Activated naive CD8-positive, alpha-beta T cell (primary cell): ENCODE results near the gene DACT3.
A peak's percentile ranks its signal among the peaks of the same experiment; 100 is the strongest.

Experiments
- H3K27ac Mint-ChIP-seq: one replicate; pipeline ENCODE4 v1.8.0; 2021; ENCODE audit warnings: mixed read lengths
- H3K27me3 Mint-ChIP-seq: one replicate; pipeline ENCODE4 v1.8.0; 2021; ENCODE audit warnings: mixed read lengths
- H3K36me3 Mint-ChIP-seq: one replicate; pipeline ENCODE4 v1.8.0; 2021; ENCODE audit warnings: mixed read lengths
- H3K4me1 Mint-ChIP-seq: one replicate; pipeline ENCODE4 v1.8.0; 2021; ENCODE audit warnings: low read depth, mixed read lengths
- H3K4me3 Mint-ChIP-seq: one replicate; pipeline ENCODE4 v1.8.0; 2021; ENCODE audit warnings: mild to moderate bottlenecking, mixed read lengths
- H3K9me3 Mint-ChIP-seq: one replicate; pipeline ENCODE4 v1.8.0; 2021; ENCODE audit warnings: low read depth, mixed read lengths

The DACT3 gene

DNA sequence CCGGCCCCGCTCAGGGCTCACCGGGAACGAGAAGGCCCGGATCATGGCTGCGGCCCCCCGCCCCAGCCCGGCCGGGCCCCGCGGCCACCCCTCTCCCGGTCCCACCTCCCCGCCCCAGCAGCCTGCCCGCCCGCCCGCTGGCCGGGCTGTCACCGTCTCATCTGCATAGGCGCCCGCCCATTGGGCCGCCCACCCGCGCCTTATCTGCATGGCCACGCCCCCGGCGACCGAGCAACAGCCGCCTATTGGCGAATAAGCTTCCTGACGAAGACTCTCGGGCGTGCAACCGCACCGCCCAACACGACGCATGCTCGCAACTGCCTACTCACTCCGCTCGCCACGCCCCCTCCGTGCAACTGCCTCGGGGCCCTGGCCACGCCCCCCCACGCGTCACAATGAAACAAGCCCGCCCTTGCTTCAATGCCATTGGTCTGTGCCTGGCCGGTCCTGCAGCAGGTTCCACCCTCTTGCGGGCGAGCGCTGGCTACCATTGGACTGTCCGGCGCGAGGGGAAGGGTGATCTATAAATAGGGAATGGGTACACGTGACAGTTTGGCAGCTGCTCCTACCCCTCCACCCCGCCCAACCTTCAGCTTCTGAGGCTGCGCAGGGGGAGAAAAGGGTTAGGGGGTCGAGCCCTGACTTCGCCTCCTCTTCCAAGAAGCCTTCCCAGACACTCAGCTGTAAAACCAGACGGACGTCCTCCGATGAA lies at the start of gene DACT3:
DACT3 (minus strand) TSS at position 163 of the 712 bp plus-strand sequence; CDS start at position 45, 118 bp downstream.
- H3K27ac Mint-ChIP-seq: peak within 1 kb of the TSS; percentile 83
- peaks cover 4% of the 10 kb centered on the region for H3K36me3 Mint-ChIP-seq
- H3K27me3 Mint-ChIP-seq: peaks cover 12% of the 10 kb centered on the region
- H3K9me3 Mint-ChIP-seq: no peaks in the 10 kb centered on the region
- H3K4me1 Mint-ChIP-seq: peaks cover 21% of the 10 kb centered on the region
- peak within 1 kb of the TSS; percentile 83 for H3K4me3 Mint-ChIP-seq

GRCh38 chr19:46710687-46711086 lies 49.7 kb upstream of the DACT3 start:
- H3K36me3 Mint-ChIP-seq: no peaks in the 10 kb centered on the region
- no peak overlapping the region for H3K4me3 Mint-ChIP-seq

DNA sequence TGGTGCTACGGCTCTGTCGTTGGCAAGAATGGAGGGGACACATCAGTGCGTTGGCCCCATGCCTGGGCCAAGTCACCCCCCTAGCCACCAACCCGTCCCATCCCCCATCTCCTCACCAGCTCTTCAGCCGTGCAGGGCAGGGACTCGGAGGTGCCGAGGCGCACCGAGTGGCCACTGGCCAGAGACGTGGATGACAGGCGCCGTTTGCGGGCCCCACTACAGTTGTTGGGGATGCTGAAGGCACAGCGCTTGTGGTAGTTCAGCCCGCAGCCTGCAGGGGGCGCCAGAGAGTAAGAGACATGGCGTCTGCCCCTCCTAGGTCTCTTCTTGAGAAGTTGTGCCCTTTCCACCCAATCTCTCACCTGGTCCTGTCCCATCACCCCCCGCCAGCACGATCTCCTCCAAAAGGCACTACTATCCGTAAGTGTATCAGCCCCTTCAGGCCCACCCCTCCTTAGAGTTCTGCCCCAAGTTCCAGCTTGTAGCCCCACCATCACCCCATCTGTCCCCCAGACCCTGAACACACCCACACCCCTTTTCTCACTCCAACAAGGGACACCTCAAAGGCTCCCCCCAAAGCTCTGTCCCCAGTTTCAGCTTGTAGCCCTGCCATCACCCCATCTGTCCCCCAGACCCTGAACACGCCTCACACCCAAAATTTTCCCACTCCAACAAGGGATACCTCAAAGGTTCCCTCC lies 43.5 kb upstream of the DACT3 start:
- no peaks in the 10 kb centered on the region for H3K36me3 Mint-ChIP-seq

More at GRCh38 chr19:46710687-46711086, 49.7 kb upstream of the DACT3 start:
- no peak overlapping the region for H3K27ac Mint-ChIP-seq
- H3K27me3 Mint-ChIP-seq: no peaks in the 10 kb centered on the region
- H3K9me3 Mint-ChIP-seq: no peaks in the 10 kb centered on the region
- peaks cover 21% of the 10 kb centered on the region for H3K4me1 Mint-ChIP-seq

DNA sequence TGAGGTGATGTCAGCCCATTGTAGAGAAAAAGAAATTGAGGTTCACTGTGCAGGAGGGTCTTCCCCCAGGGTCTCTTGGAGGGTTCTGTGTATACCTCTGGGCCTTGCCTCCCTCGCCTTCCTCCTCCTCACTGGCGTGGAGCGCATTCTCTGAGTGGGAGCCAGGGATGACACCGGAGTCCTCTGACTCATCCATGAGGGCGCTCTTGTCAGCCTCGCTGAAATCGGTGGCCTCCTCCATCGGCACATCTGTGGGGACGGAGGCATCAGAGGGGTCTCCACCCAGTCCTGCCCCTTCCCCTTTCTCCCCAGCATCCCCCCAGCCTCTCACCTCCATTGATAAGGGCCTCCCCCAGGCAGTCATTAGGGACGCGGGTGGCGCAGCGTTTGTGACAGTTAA lies 39.7 kb upstream of the DACT3 start:
- Mint-ChIP-seq H3K27ac (no peak overlapping the region), H3K36me3 (no peaks in the 10 kb centered on the region)

More for the DNA sequence above, 43.5 kb upstream of the DACT3 start:
- Mint-ChIP-seq H3K4me3 (no peak overlapping the region), H3K27ac (peak overlapping the region; percentile 66), H3K4me1 (peaks cover 7% of the 10 kb centered on the region), H3K9me3 (no peaks in the 10 kb centered on the region), H3K27me3 (no peaks in the 10 kb centered on the region)

GRCh38 chr19:46698395-46699321 lies 37.7 kb upstream of the DACT3 start:
- H3K27ac Mint-ChIP-seq: no peak overlapping the region
- no peaks in the 10 kb centered on the region for H3K36me3 Mint-ChIP-seq
- H3K9me3 Mint-ChIP-seq: no peaks in the 10 kb centered on the region
- H3K4me3 Mint-ChIP-seq: no peak overlapping the region
- H3K27me3 Mint-ChIP-seq: no peaks in the 10 kb centered on the region
- H3K4me1 Mint-ChIP-seq: peaks cover 2% of the 10 kb centered on the region

More for the DNA sequence above, 39.7 kb upstream of the DACT3 start:
- peaks cover 9% of the 10 kb centered on the region for H3K4me1 Mint-ChIP-seq
- no peaks in the 10 kb centered on the region for H3K27me3 Mint-ChIP-seq
- no peak overlapping the region for H3K4me3 Mint-ChIP-seq
- H3K9me3 Mint-ChIP-seq: no peaks in the 10 kb centered on the region

- Mint-ChIP-seq H3K36me3 (peaks cover 3% of the 10 kb centered on the region), H3K27ac (no peak overlapping the region), H3K27me3 (no peaks in the 10 kb centered on the region), H3K4me1 (peaks cover 2% of the 10 kb centered on the region), H3K4me3 (no peak overlapping the region), H3K9me3 (no peaks in the 10 kb centered on the region)
Observed at GRCh38 chr19:46697204-46697960, 36.4 kb upstream of the DACT3 start.

GRCh38 chr19:46696866-46697203 lies 35.9 kb upstream of the DACT3 start:
- Mint-ChIP-seq H3K9me3 (no peaks in the 10 kb centered on the region), H3K4me3 (no peak overlapping the region), H3K36me3 (peaks cover 3% of the 10 kb centered on the region)

DNA sequence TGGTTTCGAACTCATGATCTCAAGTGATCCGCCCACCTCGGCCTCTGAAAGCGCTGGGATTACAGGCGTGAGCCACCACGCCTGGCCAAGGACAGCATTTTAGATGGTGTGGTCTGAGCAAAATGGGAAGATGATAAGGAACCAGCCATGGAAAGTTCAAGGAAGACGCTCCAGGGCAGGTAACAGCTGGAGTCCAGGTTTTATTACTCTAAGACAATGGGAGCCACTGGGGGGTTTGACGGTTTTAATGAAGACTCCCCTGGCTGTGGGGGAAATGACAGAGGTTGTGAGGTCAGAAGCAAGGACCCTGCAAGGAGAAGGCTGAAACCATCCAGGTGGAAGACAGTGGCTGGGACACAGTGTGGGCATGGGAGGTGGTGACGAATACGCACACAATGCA lies 35.1 kb upstream of the DACT3 start:
- Mint-ChIP-seq H3K27me3 (no peaks in the 10 kb centered on the region), H3K4me3 (no peak overlapping the region), H3K4me1 (peaks cover 2% of the 10 kb centered on the region), H3K9me3 (no peaks in the 10 kb centered on the region), H3K27ac (no peak overlapping the region), H3K36me3 (peaks cover 4% of the 10 kb centered on the region)

More at GRCh38 chr19:46696866-46697203, 35.9 kb upstream of the DACT3 start:
- Mint-ChIP-seq H3K27ac (no peak overlapping the region), H3K27me3 (no peaks in the 10 kb centered on the region), H3K4me1 (peaks cover 2% of the 10 kb centered on the region)

DNA sequence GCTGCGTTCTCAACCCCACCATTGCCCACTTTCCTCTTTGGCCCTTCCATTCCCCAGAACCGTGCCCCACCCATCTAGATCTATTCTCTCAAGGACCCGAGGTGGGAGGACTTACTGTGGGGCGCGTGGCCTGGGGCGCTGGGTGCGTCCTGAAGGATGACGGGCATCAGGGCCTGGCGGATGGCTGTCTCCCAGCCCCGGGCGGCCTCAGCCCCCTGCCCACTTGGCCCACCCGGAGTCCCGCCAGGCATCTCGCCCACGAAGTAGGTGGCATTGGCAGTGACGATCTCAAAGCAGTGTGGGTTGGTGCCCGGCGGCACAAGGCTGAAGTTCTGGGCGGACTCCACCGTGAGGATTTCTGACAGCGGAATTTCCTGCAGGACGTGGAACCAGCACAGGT lies 32.8 kb upstream of the DACT3 start:
- Mint-ChIP-seq H3K4me3 (no peak overlapping the region), H3K27ac (no peak overlapping the region), H3K4me1 (no peaks in the 10 kb centered on the region), H3K36me3 (peaks cover 5% of the 10 kb centered on the region), H3K27me3 (no peaks in the 10 kb centered on the region), H3K9me3 (no peaks in the 10 kb centered on the region)

DNA sequence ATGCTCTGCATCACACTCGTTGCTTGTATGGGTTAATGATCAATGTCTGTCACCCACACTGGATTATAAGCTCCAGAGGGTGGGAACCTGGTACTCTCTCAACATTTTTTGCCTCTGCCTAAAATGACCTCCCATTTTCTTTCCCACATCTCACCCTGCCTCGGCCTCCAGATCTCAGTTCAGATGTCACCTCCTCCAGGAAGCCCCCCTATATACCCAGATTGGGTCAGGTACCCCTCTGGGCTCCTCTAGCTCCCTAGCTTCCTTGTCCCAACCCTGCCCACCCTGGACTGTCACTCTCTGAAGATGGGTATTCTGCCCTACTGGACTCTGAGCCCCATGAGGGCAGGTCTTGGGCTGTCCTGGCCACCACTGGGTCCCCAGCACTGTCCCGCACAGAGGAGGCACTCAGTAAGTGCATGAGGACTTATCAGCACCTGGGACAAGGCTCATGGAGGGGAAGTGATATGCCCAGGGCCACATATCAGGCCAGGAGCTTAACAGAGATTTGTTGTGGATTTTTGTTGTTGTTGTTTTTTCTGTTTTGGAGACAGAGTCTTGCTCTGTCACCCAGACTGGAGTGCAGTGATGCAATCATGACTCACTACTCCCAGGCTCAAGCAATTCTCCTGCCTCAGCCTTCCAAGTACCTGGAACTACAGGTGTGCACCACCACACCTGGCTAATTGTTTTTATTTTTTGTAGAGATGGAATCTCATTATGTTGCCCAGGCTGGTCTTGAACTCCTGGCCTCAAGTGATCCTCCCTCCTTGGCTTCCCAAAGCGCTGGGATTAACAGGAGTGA lies 32.1 kb upstream of the DACT3 start:
- Mint-ChIP-seq H3K27ac (peak overlapping the region; percentile 64), H3K4me3 (no peak overlapping the region), H3K4me1 (no peaks in the 10 kb centered on the region), H3K27me3 (no peaks in the 10 kb centered on the region), H3K9me3 (no peaks in the 10 kb centered on the region), H3K36me3 (peaks cover 5% of the 10 kb centered on the region)

- H3K4me3 Mint-ChIP-seq: no peak overlapping the region
- H3K27me3 Mint-ChIP-seq: no peaks in the 10 kb centered on the region
- H3K4me1 Mint-ChIP-seq: no peaks in the 10 kb centered on the region
- peaks cover 5% of the 10 kb centered on the region for H3K36me3 Mint-ChIP-seq
- no peak overlapping the region for H3K27ac Mint-ChIP-seq
- no peaks in the 10 kb centered on the region for H3K9me3 Mint-ChIP-seq
Observed at GRCh38 chr19:46691948-46692347, 31.0 kb upstream of the DACT3 start.

DNA sequence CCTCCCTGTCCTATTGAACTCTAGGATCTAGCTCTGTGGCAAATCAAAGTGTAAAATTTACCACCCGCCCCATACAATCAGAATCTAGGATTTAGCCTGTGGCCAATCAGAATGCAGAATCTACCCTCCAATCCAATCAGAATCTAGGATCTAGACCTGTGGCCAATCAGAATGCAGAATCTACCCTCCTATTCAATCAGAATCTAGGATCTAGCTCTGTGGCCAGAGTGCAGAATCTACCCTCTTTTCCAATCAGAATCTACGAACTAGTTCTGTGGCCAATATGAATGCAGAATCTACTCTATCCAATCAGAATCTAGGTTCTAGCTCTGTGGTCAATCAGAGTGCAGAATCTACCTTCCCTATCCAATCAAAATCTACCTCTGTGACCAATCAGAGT lies 30.1 kb upstream of the DACT3 start:
- Mint-ChIP-seq H3K36me3 (peaks cover 5% of the 10 kb centered on the region), H3K27me3 (no peaks in the 10 kb centered on the region), H3K4me1 (no peaks in the 10 kb centered on the region), H3K27ac (no peak overlapping the region), H3K4me3 (no peak overlapping the region), H3K9me3 (no peaks in the 10 kb centered on the region)

DNA sequence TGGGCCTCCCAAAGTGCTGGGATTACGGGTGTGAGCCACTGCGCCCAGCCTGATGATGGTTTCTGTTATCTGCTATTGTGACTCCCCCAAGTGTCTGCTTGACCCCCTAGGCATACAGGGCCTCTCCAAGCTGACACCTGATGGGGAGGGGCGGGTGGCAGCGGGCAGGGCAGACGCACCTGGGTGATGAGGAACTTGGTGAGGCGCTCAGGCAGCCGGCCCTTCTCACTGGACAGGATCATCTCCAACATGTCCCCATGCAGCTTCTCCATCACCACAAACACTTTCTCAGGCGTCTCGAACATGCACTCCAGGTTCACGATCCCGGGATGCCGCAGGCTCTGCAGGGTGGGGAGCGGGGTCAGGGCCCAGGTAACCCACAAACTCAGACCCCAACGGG lies 28.4 kb upstream of the DACT3 start:
- H3K36me3 Mint-ChIP-seq: peaks cover 5% of the 10 kb centered on the region

More for the DNA sequence above, 28.4 kb upstream of the DACT3 start:
- Mint-ChIP-seq H3K4me1 (no peaks in the 10 kb centered on the region), H3K27me3 (no peaks in the 10 kb centered on the region), H3K9me3 (no peaks in the 10 kb centered on the region), H3K4me3 (no peak overlapping the region), H3K27ac (no peak overlapping the region)
